NCI-H460 (cell line): ENCODE data around the gene KIAA1586. TPM values are rescaled to one million over a fixed set of nuclear protein-coding genes. Genes with fewer than 3 reads are reported as not detected.
A peak's percentile ranks its signal among the peaks of the same experiment; 100 is the strongest.
"Not testable (repeated sequence)": the region's sequence is repeated elsewhere in the genome, so short reads cannot be mapped to it uniquely, and the experiment has no call there.

Source experiments
- DNase-seq: peaks from one replicate; pipeline ENCODE4 v3.0.0-alpha.2; 2016; ENCODE audit warnings: low read depth; ENCODE audit errors: extremely low read depth
- total RNA-seq: library from RNA; depleted of rRNA; stranded (reverse); fragments of >200 nt; shearing (Covaris generic); gene quantifications from 2 replicates; pipeline ENCODE4 v1.2.3, GENCODE V29; 2014

Gene KIAA1586
- total RNA-seq, 1 experiment from 2014 or later: 10.1 TPM

DNA sequence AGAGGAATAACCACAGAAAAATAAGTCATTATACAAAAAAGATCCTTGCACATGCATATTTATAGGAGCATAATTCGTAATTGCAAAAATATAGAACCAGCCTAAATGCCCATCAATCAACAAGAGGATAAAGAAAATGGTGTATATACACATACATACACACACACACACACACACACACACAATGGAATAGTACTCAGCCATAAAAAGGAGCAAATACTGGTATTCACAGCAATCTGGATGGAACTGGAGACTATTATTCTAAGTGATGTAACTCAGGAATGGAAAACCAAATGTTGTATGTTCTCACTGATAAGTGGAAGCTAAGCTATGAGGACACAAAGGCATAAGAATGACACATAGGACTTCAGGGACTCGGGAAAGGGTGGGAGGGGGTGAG lies 1.9 kb upstream of the KIAA1586 start:
- DNase-seq: no peak

DNA sequence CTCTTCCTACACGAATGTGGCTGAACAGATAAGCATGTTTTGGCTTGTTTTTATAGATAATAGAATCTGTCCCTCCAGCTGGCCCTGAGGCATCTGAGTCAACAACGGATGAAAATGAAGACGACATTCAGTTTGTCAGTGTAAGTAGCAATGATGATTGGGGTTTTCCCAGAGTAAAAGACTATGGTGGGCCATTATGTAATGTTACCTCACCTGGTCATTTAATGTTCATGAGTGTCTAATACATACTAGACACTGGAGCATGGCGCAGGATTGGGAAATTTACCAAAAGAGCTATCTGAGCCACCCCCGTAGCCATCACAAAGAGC lies 728 bp downstream of the KIAA1586 start:
- DNase-seq: not testable (repeated sequence)

DNA sequence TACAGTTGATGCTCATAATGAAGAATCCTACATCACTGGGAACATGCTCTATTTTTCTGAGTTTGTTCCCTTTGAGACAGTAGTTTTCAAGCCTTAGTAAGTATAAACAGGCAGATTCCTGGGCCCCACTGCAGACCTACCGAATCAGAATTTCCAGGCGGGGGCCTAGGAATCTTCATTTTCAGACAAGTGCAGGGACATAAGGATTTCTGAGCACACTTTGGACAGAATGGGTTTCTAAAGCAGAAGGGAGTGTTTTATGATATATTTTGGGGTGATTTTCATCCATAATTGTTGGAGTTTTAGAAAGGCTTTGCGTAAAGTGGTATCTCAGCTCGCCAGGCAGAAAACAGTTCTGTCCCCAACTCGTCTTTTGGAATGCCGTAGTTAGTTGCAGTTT lies 1.4 kb downstream of the KIAA1586 start:
- not testable (repeated sequence) for DNase-seq

DNA sequence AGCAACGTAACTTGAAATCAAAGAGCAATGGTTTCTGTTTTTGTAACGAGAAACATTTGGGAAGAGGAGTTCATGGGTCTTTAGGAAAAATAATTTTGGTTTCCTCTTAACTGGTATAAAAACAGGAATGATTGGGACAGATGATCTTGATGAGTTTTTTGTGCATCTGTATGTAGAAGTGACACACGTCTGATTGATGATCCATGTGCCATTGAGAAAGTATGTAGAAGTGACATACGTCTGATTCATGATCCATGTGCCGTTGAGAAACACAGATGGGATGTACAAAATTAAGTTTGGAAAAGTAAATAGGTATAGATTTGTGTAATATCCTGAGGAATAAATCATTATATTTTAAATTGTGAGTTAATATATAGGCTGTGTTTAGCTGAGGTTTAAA lies 2.1 kb downstream of the KIAA1586 start:
- DNase-seq: no peak

DNA sequence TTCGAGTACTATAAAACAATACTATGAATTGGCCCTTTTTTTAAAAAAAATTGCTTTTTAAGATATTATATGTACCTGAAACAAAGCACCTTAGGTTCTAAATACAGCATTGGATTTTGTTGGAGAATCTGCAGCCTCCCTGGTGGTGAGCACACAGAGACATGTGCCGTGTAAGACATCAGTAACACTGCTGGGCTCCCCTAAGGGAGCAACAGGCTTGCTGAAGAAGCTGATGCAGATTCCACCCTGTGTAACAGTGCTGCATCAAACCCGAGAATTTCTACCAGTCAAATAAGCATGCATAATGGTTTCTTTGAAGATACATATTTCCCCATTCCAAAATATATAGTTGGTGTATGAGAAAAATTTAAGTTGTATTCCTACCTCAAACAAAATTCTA lies 17.4 kb downstream of the KIAA1586 start:
- DNase-seq: no peak

DNA sequence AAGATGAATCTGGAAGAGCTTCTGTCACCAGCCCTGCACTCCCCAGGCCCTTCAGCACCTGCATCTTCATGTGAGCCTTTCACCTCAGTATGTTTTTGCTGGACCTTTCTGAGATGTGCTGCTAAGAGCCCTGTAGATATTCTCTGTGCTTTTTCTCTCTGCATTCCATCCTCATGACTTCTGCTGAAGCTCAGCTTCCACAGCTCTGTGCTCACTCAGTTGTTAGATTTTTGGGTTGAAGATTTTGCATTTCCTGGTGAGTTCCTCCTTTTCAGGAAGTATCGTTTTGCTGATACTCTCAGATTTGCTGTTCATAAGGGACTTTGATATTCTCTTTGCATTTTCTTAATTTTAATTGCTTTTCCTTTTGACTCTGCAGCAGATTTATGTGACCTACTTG lies 18.3 kb downstream of the KIAA1586 start:
- no peak for DNase-seq

DNA sequence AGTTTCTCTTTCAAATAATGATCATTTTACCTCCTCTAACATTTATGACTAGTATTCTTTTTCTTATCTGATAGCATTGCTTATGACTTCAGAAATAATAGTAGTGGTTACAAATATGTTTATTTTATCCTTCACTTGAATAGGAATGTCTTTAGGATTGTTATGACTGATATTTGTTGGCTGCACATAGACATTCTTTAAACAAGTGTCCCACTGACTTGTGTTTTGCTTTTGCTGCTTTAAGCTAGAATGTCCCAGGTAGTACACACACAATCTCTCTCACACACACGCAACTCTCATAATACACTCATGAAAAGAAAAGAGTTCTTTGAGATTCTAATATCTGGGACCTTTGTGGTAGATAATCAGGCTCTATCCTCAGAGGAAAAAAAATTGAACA lies 21.6 kb downstream of the KIAA1586 start:
- no peak for DNase-seq

DNA sequence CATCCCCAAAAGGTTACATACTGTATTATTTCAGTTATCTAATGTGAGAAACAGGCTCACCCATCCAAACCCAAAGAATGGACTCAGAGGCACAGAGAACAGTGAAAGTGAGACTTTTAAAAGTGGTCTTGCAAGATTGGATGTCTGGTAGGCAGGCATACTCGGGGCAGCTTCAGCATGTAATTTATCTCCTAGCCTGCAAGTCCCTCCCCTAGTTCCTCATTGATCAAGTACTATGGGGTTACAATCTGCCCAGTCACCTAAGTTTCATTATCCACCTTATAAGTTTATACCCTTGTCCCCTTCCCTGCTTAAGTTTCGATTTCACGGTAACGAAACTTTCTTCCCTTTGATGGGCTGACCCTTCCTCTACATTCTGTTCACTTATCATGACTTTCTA lies 22.7 kb downstream of the KIAA1586 start:
- DNase-seq: no peak

DNA sequence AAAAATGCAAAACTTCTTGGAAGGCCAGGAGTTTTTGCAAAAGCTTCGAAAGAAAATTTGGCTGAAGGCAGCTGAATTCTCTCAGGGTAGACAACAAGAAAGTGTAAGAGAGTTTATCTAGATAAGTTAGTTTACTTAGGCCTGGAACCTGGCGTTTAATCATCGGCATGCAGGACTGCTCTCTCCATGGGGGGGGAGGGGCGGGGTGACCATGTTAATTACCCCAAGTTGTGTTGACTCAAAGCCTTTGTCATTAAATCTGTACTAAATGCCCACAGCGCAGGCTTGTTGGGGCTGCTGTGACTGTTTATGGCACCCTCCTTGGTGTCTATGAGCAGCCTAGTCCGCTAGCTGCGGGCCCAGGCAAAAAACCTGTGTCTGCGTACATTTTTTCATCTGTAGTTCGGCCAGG lies 23.4 kb downstream of the KIAA1586 start:
- no peak for DNase-seq

DNA sequence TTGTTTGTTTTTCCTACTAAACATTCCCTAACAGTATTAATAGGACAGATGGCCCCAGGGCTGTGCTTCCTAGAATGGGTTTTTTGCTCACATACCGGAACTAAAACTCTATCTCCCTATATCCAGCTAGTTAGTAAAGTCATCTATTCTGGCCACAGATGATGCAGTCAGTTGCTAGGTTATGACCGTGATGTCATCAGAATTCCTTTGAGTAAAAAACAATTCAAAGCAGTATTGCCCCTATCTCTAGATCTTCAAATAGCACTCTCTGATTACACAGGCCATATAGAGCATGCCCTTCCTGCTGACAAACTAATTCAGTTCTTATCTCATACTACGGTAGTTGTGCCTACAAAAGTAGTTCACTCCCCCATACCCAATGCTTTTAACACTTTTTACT lies 25.6 kb downstream of the KIAA1586 start:
- DNase-seq: no peak

DNA sequence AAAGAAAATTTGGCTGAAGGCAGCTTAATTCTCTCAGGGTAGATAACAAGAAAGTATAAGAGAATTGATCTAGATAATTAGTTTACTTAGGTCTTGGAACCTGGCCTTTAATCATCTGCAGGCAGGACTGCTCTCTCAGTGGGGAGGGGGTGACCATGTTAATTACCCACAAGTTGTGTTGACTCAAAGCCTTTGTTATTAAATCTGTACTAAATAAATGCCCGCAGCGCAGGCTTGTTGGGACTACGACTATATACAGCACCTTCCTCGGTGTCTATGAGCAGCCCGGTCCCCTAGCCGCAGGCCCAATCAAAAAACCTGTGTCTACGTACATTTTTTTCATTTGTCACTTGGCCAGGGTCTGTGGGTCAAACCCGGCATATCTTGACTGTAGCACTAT lies 27.9 kb downstream of the KIAA1586 start:
- DNase-seq: no peak

DNA sequence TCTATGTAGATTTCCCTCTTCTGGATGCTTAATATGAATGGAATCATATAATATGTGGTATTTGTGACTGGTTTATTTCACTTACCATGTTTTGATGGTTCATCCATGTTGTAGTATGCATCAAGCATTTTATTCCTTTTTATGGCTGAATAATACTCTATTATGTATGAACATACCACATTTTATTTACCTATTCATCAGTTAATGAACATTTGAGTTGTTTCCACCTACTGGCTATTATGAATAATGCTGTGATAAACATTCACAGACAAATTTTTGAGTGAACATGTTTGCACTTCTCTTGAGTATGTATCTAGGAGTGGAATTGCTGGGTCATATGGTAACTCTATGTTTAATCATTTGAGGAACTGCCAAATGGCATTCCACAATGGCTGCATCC lies 28.6 kb downstream of the KIAA1586 start:
- no peak for DNase-seq

DNA sequence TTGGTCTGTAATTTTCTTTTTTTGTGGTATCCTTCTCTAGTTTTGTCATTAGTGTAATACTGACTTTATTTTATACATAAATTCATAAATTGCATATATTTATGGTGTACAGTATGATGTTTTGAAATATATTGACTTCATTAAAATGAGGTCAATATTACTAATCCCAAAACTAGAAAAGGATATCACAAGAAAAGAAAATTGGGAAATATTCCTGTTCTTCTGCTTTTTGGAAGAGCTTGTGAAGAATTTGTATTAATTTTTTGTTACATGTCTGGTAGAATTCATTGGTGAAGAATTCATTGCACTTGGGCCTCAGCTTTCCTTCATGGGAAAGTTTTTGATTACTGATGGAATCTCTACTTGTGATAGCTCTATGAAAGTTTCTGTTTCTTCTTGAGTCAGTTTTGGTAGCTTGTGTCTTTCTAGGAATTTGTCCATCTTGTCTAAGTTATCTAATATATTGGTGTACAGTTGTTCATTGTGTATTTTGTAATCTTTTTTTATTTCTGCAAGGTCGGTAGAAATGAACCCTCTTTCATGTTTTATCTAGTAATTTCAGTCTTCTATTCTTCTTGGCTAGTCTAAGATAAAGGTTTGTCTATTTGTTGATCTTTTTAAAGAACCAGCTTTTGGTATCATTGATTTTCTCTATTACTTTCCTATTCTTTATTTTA lies 32.2 kb downstream of the KIAA1586 start:
- DNase-seq: no peak

DNA sequence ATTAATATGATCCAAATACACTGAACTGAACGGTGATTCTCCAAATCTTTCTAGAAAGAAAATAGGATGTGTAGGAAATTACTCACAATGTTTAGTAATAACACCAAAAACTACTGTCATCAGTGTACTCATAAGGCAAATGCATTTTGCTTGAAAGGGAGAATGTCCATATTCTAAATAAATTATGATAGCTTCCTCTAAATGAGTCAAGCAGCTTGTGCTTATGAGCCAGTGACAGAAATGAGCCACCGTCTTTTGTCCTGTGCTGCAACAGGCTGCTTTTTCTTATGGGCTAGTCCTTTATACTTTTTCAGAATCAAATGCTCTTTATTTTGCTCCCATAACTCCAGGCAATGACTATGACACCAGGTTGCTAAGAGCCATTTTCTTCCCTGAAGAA lies 39.0 kb downstream of the KIAA1586 start:
- DNase-seq: no peak

DNA sequence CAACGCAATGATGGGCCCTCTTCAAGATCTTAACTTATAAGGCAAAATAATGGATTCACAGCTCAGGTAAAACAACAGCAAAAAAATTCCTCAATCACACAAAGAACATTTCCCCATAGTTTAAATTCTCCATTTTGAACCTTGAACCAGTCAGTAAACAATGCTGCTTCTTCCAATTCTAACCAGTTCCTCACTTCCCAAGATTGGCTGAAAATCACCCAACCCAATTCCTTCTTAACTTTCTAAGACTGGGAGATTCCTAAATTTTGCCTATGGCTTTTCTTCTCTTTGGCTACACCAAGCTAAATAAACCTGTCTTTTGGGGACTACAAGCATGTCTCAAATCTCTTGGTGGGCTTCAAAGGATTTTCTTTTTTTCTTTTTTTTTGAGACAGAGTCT lies 40.4 kb downstream of the KIAA1586 start:
- DNase-seq: no peak

DNA sequence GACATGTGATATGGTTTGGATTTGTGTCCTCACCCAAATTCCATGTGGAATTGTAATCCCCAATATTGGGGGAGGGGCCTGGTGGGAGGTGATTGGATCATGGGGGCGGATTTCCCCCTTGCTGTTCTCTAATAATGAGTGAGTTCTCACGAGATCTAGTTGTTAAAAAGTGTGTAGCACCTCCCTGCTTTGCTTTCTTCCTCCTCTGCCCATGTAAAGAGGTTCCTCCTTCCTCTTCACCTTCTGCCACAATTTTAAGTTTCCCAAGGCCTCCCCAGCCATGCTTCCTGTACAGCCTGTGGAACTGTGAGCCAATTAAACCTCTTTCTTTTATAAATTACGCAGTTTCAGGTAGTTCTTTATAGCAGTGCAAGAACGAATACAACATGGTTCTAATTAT lies 41.4 kb downstream of the KIAA1586 start:
- no peak for DNase-seq

DNA sequence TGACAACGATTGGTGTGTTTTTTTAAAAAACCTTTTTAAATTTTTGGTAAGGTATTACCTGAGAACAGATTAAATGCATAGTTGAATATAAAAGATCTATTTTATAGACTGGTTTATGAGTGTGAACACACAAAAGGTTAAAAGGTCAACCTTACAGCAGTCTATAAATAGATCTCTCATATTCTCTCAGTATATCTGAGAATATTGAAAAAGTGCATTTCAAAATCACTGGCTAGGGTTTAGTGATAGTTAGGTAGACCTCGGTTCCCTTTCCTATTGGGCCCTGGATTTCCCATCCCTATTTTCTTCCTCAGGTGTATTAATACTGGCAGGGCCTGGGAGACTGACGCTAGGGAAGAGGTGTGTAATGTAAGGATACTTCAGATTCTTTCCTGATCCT lies 42.8 kb downstream of the KIAA1586 start:
- DNase-seq: no peak

DNA sequence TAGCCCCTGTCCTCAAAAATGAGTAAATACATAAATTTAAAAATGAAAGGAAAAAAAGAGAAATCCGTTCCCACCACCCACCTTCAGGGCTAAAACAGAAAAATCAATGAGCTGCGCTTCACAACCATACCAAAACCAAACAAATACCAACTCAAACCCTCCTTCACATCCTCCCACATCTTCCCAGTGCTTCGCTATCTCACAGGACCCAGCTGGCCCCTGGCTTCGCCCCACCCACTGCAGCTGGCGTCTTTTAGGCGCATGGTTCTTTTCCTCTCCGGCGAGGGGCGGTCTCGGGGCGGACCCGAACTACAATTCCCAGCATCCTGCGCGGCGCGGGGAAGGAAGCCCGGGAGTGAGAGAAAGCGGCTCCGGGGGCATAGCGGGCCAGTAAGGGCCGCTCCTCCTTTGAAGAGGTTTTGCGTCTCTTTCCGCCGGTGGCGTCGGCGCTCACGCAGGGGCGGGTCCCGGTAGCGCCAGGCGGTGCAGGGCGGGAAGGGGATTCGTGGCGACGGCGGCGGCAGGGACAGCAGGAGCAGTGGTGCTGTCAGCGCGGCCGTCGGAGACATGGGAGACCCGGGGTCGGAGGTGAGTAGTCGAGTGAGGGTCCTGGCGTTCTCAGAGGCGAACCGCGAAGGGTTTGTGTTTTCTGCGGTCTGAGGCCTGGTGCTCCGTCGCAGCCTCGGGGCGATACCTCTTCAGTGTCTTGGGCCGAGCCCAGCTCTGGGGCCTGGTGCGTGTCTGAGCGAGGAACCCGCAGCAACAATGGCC lies 43.4 kb downstream of the KIAA1586 start, which contains the start of gene ZNF451:
Gene ZNF451 (plus strand): TSS at position 502 of the 771 bp plus-strand sequence. CDS start 66 bp downstream, at position 568.
- peak; percentile 95 for DNase-seq

DNA sequence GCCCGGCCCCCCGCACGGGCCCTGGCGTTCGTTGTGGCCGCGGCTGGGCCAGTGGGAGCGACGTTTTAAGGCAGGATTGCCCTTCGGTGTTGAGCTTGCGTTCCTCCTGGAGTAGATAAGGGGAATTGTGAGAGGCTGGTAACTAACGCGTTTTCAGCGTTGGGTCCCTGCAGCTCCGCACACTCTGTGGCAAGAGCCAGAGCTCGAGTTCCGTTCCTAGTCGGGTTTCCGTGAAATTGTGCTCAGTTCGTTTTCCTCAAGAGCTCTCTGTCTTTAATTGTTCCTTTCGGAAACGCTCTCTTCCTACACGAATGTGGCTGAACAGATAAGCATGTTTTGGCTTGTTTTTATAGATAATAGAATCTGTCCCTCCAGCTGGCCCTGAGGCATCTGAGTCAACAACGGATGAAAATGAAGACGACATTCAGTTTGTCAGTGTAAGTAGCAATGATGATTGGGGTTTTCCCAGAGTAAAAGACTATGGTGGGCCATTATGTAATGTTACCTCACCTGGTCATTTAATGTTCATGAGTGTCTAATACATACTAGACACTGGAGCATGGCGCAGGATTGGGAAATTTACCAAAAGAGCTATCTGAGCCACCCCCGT lies 44.1 kb downstream of the KIAA1586 start:
- not testable (repeated sequence) for DNase-seq

DNA sequence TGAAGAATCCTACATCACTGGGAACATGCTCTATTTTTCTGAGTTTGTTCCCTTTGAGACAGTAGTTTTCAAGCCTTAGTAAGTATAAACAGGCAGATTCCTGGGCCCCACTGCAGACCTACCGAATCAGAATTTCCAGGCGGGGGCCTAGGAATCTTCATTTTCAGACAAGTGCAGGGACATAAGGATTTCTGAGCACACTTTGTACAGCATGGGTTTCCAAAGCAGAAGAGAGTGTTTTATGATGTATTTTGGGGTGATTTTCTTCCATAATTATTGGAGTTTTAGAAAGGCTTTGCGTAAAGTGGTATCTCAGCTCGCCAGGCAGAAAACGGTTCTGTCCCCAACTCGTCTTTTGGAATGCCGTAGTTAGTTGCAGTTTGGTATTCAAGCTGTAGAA lies 44.9 kb downstream of the KIAA1586 start:
- not testable (repeated sequence) for DNase-seq

DNA sequence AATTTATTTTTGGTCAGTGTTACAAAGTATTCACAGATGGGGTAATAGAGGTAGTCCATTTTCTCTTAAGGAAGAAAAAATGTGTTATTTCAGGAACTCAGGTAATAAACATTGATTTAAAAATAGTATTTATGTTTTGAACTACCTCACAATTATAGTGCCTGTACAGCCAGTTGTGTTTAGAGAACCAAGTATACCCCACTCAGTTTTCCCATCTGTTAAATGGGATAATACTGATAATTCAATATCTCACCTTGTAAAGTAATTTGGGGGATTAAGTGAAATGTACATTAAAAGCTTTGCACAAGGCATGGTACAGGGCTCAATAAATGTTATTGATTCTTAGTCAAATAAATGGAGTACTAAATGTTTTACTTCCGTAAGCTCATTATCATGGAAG lies 48.2 kb downstream of the KIAA1586 start:
- no peak for DNase-seq

DNA sequence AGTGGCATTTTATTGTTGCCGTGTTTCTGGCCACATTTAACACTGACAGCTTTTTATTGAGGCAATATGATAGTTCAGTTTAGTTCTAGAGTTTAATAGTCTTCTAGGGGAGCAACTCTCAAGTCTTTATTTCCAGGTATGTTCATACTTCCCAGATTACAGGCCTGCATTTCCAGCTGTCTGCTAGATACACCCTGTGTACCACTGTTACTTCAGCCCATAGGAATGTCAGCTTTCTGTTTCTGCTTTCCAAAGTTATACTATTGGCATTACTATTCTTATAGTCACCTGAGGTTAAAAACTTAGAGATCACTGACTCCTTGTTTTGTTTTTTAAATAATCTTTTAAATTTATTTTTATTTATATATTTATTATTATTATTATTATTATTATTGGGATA lies 51.1 kb downstream of the KIAA1586 start:
- no peak for DNase-seq
